ENCODE results near the gene CLK4.

Gene CLK4

DNA sequence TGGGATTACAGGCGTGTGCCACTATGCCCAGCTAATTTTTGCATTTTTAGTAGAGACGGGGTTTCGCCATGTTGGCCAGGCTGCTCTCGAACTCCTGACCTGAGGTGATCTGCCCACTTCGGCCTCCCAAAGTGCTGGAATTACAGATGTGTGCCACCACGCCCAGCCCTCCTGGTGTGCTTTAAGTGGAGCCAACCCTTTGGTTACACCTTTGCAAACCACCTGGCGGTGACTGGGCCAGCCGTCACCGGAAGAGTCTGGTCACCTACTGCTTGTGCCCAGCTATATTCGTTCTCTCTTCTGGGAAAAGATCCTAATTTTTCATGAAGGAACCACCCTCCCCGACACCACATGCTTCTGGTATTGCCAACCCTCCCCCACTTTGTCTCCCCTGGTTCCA lies 72.5 kb downstream of the CLK4 start:
- TF ChIP-seq, protein P1, sequence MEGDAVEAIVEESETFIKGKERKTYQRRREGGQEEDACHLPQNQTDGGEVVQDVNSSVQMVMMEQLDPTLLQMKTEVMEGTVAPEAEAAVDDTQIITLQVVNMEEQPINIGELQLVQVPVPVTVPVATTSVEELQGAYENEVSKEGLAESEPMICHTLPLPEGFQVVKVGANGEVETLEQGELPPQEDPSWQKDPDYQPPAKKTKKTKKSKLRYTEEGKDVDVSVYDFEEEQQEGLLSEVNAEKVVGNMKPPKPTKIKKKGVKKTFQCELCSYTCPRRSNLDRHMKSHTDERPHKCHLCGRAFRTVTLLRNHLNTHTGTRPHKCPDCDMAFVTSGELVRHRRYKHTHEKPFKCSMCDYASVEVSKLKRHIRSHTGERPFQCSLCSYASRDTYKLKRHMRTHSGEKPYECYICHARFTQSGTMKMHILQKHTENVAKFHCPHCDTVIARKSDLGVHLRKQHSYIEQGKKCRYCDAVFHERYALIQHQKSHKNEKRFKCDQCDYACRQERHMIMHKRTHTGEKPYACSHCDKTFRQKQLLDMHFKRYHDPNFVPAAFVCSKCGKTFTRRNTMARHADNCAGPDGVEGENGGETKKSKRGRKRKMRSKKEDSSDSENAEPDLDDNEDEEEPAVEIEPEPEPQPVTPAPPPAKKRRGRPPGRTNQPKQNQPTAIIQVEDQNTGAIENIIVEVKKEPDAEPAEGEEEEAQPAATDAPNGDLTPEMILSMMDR (IDR thresholded peaks at IDR 0.05; ENCODE audit: low read depth, low read length), result no peak
- DNase-seq (ENCODE audit: extremely low read depth, low read depth), result no peak

DNA sequence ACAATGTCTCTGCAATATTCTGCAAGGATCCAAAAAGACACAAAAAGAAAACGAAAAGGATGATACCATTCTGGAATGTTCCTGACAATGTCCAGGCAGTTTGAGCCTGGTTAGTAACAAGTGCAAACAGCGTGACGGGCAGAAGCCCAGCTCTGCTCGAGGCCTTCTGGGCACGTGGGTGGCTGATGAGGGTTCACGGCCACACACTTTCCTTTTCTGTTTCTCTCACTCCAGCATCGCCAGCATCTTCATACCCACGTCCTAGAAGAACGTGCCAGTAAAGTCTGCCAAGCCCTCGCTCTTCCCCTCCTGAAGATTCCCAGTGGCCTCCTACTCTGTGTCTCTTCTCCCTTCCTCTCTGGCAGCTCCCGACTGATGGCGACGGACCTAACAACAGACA lies 73.3 kb downstream of the CLK4 start:
- TF ChIP-seq, protein P1 (IDR thresholded peaks at IDR 0.05; ENCODE audit: low read depth, low read length), result no peak

More for the DNA sequence above, 73.3 kb downstream of the CLK4 start:
- no peak for DNase-seq (ENCODE audit: extremely low read depth, low read depth)

Data from AG09319 (cell line).